ENCODE results near the gene PRKCQ.

Gene PRKCQ

DNA sequence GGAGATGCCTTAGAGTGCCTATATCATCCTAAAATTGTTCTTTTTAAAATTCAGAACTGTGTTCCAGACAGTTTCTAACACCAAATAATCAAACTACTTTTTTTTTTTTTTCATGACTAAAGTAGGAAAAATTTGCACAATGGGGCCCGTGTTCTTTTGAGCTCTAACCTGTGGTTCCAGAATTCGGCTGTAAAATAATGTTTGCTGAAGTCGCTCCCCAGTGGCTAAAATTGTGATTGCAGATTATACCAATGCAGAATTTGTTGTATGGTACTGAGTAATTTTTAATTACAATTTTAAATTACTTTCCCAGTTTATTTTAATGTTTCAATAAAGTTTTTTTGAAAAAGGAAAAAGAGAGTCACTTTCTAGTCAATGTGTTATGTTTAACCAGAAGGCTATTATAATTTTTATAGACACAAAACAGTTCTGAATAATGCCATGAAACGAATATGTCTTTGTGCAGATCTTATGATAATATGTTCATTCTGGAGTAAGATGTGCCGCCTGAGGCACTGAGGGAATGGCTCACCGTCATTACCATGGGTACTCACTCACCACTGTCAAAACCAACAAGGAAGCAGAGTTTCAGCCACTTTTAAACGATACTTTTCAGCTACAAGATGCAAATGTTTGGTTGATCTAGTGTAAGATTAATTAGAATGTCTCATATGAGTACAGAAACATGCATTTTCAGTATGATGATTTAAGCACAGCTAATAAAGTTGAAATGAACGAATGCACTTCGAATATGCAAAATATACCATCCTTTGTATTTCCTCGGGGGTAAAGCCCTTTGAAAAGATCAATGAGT lies 173.6 kb downstream of the PRKCQ start:
- no peak for DNase-seq (ENCODE audit: low read depth)

DNA sequence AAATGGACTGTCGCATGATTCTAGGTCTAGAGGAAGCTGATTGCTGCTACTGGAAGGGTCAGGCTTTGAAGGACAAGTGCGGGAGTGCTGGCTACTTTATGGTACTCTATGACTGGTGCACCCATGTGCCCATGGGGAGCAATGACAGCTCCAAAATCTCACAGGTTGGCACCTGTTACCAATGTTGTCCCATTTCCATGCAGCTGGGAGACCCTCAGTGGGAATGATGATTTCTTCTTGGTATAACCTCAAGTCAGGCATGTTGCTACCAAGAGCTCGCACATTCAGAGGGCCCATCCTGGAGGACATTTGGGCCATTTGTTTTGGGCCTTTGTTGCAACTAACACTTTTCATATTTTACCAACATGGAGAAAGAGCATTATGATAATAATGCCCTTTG lies 174.4 kb downstream of the PRKCQ start:
- no peak for DNase-seq (ENCODE audit: low read depth)

- no peak for DNase-seq (ENCODE audit: low read depth)
Measured at GRCh38 chr10:6404127-6405072, 175.7 kb downstream of the PRKCQ start.

DNA sequence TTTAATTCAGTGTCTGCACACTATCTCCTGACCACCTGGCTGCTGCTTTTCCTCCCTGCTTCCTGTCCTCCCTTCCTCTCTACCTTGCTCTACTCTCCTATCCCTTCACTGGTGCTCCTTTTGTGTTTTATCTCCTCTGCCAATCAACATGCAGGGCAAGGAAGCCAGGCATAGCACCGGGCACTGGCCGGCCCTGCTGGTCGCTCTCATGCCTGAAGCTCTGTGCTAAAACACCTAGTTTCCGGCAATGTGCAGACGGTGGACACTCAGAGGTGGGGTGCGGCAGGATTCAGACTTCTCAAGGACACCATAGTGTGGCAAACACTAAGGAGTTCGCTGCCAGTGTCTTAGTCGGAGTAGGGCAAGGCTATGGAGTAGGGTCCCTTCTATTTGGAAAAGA lies 177.1 kb downstream of the PRKCQ start:
- no peak for DNase-seq (ENCODE audit: low read depth)

DNA sequence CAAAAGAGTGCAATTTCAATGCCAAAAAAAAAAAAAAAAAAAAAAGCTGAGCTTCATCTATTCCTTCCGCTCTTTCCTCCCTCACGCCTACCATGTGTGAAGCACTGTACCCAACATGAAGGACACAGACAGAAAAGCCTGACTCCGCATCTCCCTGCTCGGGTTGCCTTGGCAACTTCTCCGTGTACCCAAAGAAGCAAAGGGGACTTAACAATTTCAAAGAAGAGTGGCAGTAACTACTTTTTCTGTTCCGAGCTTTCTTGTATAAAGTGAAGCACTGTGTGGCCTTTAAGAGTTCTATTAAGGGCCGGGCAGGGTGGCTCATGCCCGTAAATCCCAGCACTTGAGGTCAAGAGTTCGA lies 177.7 kb downstream of the PRKCQ start:
- DNase-seq (ENCODE audit: low read depth) = no peak

DNA sequence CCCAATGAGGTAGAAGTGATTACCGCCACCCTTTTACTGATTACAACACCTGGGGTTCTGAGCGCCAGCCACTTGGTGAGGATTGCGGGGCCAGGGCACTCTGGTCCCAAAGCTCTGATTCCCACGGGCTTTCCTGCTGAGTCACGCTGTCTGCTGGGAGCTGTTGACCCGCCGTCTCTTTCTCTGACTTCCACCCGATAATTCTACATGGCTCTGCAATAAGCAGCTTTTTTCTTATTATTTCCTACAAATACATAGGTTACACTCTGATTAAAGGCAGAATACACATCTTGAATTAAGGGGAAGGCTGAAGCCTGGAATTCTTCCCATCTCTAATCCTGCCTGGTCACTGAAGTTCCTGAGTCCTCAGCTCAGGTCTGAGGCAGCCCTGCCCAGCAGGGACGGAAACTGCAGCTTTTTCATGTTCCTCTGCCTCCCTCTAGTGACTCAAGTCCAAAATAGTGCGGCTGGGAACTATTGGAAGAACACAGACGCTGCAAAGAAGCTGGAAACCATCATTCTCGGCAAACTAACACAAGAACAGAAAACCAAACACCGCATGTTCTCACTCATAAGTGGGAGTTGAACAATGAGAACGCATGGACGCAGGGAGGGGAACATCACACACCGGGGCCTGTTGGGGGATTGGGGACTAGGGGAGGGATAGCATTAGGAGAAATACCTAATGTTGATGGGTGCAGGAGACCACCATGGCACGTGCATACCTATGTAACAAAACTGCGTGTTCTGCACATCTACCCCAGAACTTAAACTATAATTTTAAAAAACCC lies 178.3 kb downstream of the PRKCQ start:
- DNase-seq (ENCODE audit: low read depth) = peak; percentile 85

DNA sequence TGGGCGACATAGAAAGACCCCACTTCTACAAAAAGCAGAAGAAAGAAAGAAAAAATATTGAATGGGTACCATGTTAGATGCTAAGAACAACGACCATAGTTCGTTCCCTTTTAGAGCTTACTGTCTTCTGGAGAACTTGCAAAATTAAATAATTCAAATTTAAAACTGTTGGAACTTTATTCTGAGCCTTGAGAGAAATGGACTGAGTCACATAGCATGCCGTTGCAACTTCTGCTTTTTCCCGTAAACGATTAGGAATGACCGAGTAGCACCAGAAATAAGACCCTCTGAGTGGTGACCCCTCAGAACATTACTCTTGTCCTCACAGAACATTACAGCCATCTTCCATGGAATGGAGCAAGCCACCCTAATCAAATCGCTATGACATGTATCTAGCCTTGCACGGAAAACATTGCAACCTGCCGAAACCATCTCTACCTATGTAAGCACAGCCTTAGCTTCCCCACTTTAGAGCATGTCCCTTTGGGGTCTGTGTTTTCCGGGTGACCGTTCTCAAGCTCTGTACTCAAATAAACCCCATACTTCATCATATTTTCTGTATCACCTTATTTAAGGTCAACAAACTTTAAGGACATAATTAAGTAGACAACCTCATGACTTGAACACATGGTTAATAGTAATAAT lies 179.1 kb downstream of the PRKCQ start:
- no peak for DNase-seq (ENCODE audit: low read depth)

- DNase-seq (ENCODE audit: low read depth) = no peak
Measured at GRCh38 chr10:6400331-6400730, 179.7 kb downstream of the PRKCQ start.

DNA sequence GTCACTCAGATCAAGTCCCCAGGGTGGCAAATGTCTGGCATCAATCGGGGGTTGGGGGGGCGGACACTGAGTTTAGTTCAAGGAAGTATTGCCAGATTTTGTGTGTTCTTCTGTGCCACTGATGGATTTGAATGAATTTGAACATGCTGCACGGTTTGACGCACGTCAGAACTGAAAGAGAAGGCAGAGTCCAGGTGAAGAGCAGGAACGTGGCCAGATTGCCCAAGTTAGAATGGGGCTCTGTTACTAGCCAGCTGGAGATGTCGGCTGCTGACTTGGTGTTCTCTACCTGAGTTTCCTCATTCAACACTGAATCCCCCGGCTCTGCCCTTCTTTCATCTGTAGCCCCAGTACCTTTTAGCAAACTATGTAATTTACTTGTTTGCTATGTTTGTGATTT lies 180.2 kb downstream of the PRKCQ start:
- DNase-seq (ENCODE audit: low read depth) = no peak

DNA sequence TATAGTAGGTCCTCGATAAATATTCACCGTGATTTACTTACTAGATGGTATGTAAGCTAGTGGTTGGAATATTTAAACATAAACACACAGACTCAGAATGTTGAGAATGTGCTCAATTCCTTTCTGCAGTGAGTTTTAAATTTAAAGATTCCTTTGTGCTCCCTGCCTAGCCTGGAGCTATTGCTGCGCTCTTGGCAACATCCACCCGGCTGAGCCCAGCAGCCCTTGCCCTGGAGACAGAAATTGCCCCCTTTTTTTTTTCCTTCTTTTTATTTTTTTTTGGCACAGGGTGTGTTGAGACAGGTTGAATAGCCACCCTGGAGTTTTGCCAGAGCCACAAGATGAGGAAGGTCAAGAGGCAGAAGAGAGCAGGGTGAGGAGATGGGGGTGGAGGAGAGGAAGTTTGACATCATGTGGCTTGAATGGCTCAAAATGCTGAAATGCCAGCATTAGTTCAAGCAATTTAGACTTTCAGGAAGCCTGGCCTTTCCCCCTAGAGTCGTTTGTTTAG lies 180.8 kb downstream of the PRKCQ start:
- DNase-seq (ENCODE audit: low read depth) = no peak

- DNase-seq (ENCODE audit: low read depth) = no peak
Measured at GRCh38 chr10:6398399-6398798, 181.7 kb downstream of the PRKCQ start.

DNA sequence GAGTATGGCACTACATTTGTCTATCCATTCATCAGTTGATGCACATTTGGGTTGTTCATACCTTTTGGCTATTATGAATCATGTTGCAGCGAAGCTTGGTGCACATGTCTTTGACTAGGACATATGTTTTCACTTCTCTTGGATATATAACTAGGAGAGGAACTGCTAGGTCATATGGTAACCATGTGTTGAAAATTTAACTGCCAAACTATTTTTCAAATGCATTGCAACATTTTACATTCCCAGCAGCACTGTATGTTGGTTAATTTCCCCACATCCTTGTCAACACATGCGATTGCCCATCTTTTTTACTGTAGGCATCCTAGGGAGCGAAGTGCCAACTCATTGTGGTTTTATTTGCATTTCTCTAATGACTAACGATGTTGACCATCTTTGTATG lies 183.4 kb downstream of the PRKCQ start:
- peak; percentile 96 for DNase-seq (ENCODE audit: low read depth)

GRCh38 chr10:6396226-6396625 lies 183.8 kb downstream of the PRKCQ start:
- DNase-seq (ENCODE audit: low read depth) = no peak

DNA sequence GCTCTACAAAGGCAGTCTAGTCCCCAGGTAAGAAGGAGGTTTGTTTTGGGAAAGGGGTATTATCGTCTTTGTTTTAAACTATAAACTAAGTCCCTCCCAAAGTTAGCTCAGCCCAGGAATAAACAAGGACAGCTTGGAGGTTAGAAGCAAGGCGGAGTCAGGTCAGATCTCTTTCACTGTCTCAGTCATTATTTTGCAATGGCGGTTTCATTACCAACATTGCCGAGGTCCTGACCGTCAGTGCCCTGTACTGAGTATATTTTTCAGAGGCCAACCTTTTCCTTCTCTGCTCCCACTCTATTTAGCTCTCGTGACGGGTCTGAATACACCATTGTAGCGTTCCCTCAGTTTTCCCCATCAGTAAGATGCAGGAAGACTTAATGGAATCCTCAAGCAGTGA lies 184.5 kb downstream of the PRKCQ start:
- DNase-seq (ENCODE audit: low read depth) = no peak

GRCh38 chr10:6394084-6394483 lies 186.0 kb downstream of the PRKCQ start:
- DNase-seq (ENCODE audit: low read depth) = no peak

DNA sequence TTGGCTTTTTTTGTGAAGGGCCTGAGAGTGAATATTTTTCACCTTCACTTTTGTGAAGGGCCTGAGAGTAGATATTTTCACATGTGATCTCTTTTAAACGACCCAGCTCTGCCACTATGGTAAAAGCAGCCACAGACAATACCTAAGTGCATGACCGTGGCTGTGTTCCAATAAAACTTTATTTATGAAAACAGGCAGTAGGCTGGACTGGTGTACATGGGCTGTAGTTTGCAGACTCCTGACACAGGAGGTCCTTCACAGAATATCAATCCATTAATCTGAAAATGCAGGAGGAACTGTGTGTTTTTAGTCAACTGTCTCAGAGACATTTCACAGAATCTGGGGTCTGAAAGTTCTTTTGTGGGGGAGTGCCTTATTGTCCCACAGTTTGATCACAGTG lies 186.9 kb downstream of the PRKCQ start:
- DNase-seq (ENCODE audit: low read depth) = no peak

DNA sequence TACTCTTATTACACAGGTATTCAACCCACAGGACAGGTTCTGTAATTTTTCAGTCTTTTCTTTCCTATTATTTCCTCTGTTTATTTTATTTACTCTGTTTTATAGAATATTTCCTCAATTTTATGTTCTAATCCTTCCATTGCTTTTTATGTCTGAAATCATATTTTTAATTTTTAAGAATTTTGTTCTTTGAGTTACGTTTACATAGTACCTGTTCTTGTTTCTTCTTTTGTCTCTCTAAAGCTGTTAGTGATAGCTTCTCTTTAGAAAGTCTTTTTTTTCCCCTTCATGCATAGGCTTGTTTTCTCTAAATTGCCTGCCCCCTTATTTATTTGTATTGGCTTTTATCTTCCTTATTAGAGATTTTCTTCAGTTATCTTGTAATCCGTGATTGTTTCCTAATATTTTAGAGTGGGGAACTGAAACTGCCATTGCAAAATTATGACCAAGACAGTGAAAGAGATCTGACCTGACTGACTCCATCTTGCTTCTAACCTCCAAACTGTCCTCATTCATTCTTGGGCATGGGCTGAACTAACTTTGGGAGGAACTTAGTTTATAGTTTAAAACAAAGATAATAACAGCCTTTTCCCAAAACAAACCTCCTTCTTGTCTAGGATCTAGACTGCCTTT lies 189.7 kb downstream of the PRKCQ start:
- no peak for DNase-seq (ENCODE audit: low read depth)

GRCh38 chr10:6388261-6388893 lies 191.7 kb downstream of the PRKCQ start:
- no peak for DNase-seq (ENCODE audit: low read depth)

DNA sequence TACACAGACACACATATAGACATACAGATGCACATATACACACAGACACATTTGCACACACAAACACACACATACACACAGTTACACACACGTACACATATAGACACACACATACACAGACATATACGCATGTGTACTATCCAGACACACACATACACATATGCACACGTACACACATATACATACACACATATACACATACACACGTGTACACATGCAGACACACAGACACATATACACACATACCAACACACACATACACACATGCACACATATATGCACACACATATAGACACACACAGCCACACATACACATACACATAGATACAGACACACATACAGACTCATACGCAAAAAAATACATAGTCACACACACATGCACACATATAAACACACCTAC lies 193.1 kb downstream of the PRKCQ start:
- DNase-seq (ENCODE audit: low read depth) = no peak

- DNase-seq (ENCODE audit: low read depth) = no peak
Measured at GRCh38 chr10:6386346-6386745, 193.7 kb downstream of the PRKCQ start.

DNA sequence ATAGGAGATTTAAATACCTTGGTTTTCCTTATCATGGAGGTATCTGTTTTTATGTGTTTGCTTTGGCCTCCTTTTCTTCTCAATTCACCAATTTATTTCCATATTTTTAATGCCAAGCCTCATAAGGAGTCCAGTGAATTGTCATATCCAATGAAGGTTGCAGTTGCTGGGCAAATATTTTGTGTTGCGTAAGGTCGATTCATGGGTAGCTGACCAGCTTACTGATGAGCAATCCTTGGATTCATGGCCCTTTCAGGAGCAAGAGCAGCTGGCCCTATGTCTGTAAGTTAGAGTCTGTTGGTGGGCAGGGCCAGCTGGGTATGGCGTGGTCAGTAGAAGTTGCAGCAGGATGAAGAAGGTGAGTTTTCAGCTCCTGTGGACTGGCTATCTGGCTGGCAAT lies 194.4 kb downstream of the PRKCQ start:
- DNase-seq (ENCODE audit: low read depth) = no peak

Data from GM04504 (cell line).